SK-N-SH treated with all-trans-retinoic acid at 6 μM for 48 hours (cell line): Measurements from ENCODE around the gene PASK.

Experiments used
- ATAC-seq: fragments of 200-7000 bp; cut with Tn5 transposase; 3 replicates; pipeline ENCODE4 v1.9.1; 2020; ENCODE audit warnings: mild to moderate bottlenecking, moderate library complexity
- ARNTL ChIP-seq: fragments of 450-650 bp; formaldehyde crosslinking; IDR thresholded peaks from 2 replicates; pipeline ENCODE4 v1.5.0; 2020; ENCODE audit warnings: low read depth, mild to moderate bottlenecking, moderate library complexity, borderline replicate concordance
- BACH2 ChIP-seq: fragments of 250-450 bp; sonication (Bioruptor Pico); IDR thresholded peaks from 2 replicates; pipeline ENCODE4 v1.9.0; 2021; ENCODE audit warnings: mild to moderate bottlenecking, borderline replicate concordance
- CREB5 ChIP-seq: fragments of 250-450 bp; sonication (Bioruptor Pico); IDR thresholded peaks from 2 replicates; pipeline ENCODE4 v1.5.1; 2020; ENCODE audit warnings: low read depth, mild to moderate bottlenecking, moderate library complexity
- CSDC2 ChIP-seq: fragments of 250-450 bp; sonication (Bioruptor Pico); IDR thresholded peaks from 2 replicates; pipeline ENCODE4 v1.5.0; 2020; ENCODE audit warnings: mild to moderate bottlenecking, moderate library complexity
- ESRRG ChIP-seq: fragments of 250-450 bp; sonication (Bioruptor Pico); IDR thresholded peaks from 2 replicates; pipeline ENCODE4 v1.6.1; 2021; ENCODE audit warnings: mild to moderate bottlenecking
- GLIS3 ChIP-seq: fragments of 250-450 bp; sonication (Bioruptor Pico); IDR thresholded peaks from 2 replicates; pipeline ENCODE4 v1.5.0; 2020; ENCODE audit warnings: mild to moderate bottlenecking, moderate library complexity
- ISL1 ChIP-seq: fragments of 250-450 bp; sonication (Bioruptor Pico); IDR thresholded peaks from 2 replicates; pipeline ENCODE4 v2.1.2; 2022; ENCODE audit warnings: mild to moderate bottlenecking, moderate library complexity
- OSR1 ChIP-seq: fragments of 250-450 bp; sonication (Bioruptor Pico); IDR thresholded peaks from 2 replicates; pipeline ENCODE4 v1.8.0; 2022; ENCODE audit warnings: moderate library complexity, mild to moderate bottlenecking, inconsistent platforms
- PATZ1 ChIP-seq: fragments of 250-450 bp; sonication (Bioruptor Pico); IDR thresholded peaks from 2 replicates; pipeline ENCODE4 v1.8.0; 2020; ENCODE audit warnings: mild to moderate bottlenecking, moderate library complexity, borderline replicate concordance
- POU6F1 ChIP-seq: fragments of 250-450 bp; sonication (Bioruptor Pico); IDR thresholded peaks from 2 replicates; pipeline ENCODE4 v1.8.0; 2021; ENCODE audit warnings: low read depth, mild to moderate bottlenecking, moderate library complexity, borderline replicate concordance
- PPARA ChIP-seq: fragments of 250-450 bp; sonication (Bioruptor Pico); IDR thresholded peaks from 2 replicates; pipeline ENCODE4 v1.5.0; 2020; ENCODE audit warnings: mild to moderate bottlenecking, borderline replicate concordance
- RARB ChIP-seq: fragments of 250-450 bp; sonication (Bioruptor Pico); IDR thresholded peaks from 2 replicates; pipeline ENCODE4 v1.8.0; 2021; ENCODE audit warnings: mild to moderate bottlenecking, moderate library complexity
- SNAI2 ChIP-seq: fragments of 250-450 bp; sonication (Bioruptor Pico); IDR thresholded peaks from 2 replicates; pipeline ENCODE4 v1.5.0; 2020; ENCODE audit warnings: mild to moderate bottlenecking, moderate library complexity
- TCF4 ChIP-seq: fragments of 250-450 bp; sonication (Bioruptor Pico); IDR thresholded peaks from 2 replicates; pipeline ENCODE4 v1.8.0; 2021; ENCODE audit warnings: mild to moderate bottlenecking, moderate library complexity, borderline replicate concordance
- TOX ChIP-seq: fragments of 250-450 bp; sonication (Bioruptor Pico); IDR thresholded peaks from 2 replicates; pipeline ENCODE4 v1.8.0; 2021; ENCODE audit warnings: mild to moderate bottlenecking, moderate library complexity, borderline replicate concordance
- TSHZ2 ChIP-seq: fragments of 250-450 bp; sonication (Bioruptor Pico); IDR thresholded peaks from 2 replicates; pipeline ENCODE4 v1.5.0; 2020; ENCODE audit warnings: mild to moderate bottlenecking, moderate library complexity
- ZFP3 ChIP-seq: fragments of 250-450 bp; sonication (Bioruptor Pico); IDR thresholded peaks from 2 replicates; pipeline ENCODE4 v1.5.0; 2020; ENCODE audit warnings: mild to moderate bottlenecking, moderate library complexity
- ZFP30 ChIP-seq: fragments of 450-650 bp; formaldehyde crosslinking; IDR thresholded peaks from 2 replicates; pipeline ENCODE4 v1.5.0; 2022; ENCODE audit warnings: mild to moderate bottlenecking, moderate library complexity
- ZNF565 ChIP-seq: fragments of 450-650 bp; formaldehyde crosslinking; conservative IDR thresholded peaks from 2 replicates; pipeline ENCODE4 v1.5.0; 2020; ENCODE audit warnings: low read depth, mild to moderate bottlenecking, moderate library complexity
- ZNF70 ChIP-seq: fragments of 450-650 bp; formaldehyde crosslinking; IDR thresholded peaks from 2 replicates; pipeline ENCODE4 v1.5.0; 2020; ENCODE audit warnings: mild to moderate bottlenecking, moderate library complexity
- ZNF8 ChIP-seq: fragments of 450-650 bp; formaldehyde crosslinking; IDR thresholded peaks from 2 replicates; pipeline ENCODE4 v1.5.0; 2020; ENCODE audit warnings: mild to moderate bottlenecking, moderate library complexity

The PASK gene

GRCh38 chr2:241074065-241074818, 75.0 kb downstream of the PASK start:
- TF ChIP-seq TOX (no peak), ZFP3 (CRISPR knock-in tag) (no peak), ISL1 (CRISPR knock-in tag) (no peak), CREB5 (CRISPR knock-in tag) (no peak), ESRRG (no peak), OSR1 (CRISPR knock-in tag) (no peak), ZFP30 (no peak), ZNF565 (CRISPR knock-in tag) (no peak), ZNF8 (CRISPR knock-in tag) (no peak), BACH2 (no peak), ARNTL (no peak), GLIS3 (CRISPR knock-in tag) (no peak), ZNF70 (CRISPR knock-in tag) (no peak), SNAI2 (CRISPR knock-in tag) (no peak)
- no peak for ATAC-seq

- TF ChIP-seq PPARA (CRISPR knock-in tag) (no peak), ESRRG (no peak), TCF4 (CRISPR knock-in tag) (no peak), ZFP30 (no peak), RARB (no peak), CSDC2 (CRISPR knock-in tag) (no peak), ZNF8 (CRISPR knock-in tag) (no peak), ARNTL (no peak), ZNF565 (CRISPR knock-in tag) (no peak), PATZ1 (CRISPR knock-in tag) (no peak), GLIS3 (CRISPR knock-in tag) (no peak), POU6F1 (CRISPR knock-in tag) (no peak), BACH2 (no peak), CREB5 (CRISPR knock-in tag) (no peak), TSHZ2 (CRISPR knock-in tag) (no peak)
- no peak for ATAC-seq
These were observed 75.9 kb downstream of the PASK start for GRCh38 chr2:241073166-241074064.
